CD4-positive, CD25-positive, alpha-beta regulatory T cell (primary cell): ENCODE data around the gene KCNK15. TPM values are rescaled to one million over a fixed set of nuclear protein-coding genes. Genes with fewer than 3 reads are reported as not detected.

ENCODE experiments used
- ATAC-seq, 2 donors: fragments of 150-1000 bp; cut with Tn5 transposase; one replicate each; pipeline ENCODE4 v1.10.0; 2021; ENCODE audit warnings: low read depth in 2 of 2, moderate number of reproducible peaks in 2 of 2, moderate library complexity in 1 of 2
- DNase-seq, 3 donors: peaks; one replicate each; pipeline versions ENCODE4 v3.0.0 to v3.0.0-alpha.2; 2012 to 2022; ENCODE audit warnings: mixed read lengths in 1 of 3
- H3K27ac ChIP-seq: one replicate; pipeline ENCODE4 v1.7.0; 2013; ENCODE audit warnings: mild to moderate bottlenecking, low read length; ENCODE audit not compliant: insufficient read depth, poor library complexity, severe bottlenecking
- H3K27me3 ChIP-seq: one replicate; pipeline ENCODE4 v1.7.0; 2013; ENCODE audit warnings: low read length; ENCODE audit not compliant: control insufficient read depth, insufficient read depth
- H3K36me3 ChIP-seq: one replicate; pipeline ENCODE4 v1.7.0; 2013; ENCODE audit warnings: mild to moderate bottlenecking, low read length, moderate library complexity; ENCODE audit not compliant: control insufficient read depth, insufficient read depth
- H3K4me1 ChIP-seq: 2 replicates; pipeline ENCODE4 v1.7.0; 2013; ENCODE audit warnings: mild to moderate bottlenecking, low read length; ENCODE audit not compliant: insufficient read depth, control insufficient read depth, poor library complexity, severe bottlenecking
- H3K4me3 ChIP-seq: one replicate; pipeline ENCODE4 v1.7.0; 2013; ENCODE audit warnings: low read depth, mild to moderate bottlenecking, low read length, moderate library complexity
- H3K9me3 ChIP-seq, 2 experiments: 1 replicate in 1 of 2; 2 replicates in 1 of 2; pipeline ENCODE4 v1.7.0; 2013; ENCODE audit warnings: low read length in 2 of 2, mild to moderate bottlenecking in 1 of 2, moderate library complexity in 1 of 2; ENCODE audit not compliant: control insufficient read depth in 2 of 2
- H3K27ac Mint-ChIP-seq, 3 donors: one replicate each; pipeline ENCODE4 v1.8.0; 2020 to 2022; ENCODE audit warnings: mild to moderate bottlenecking in 3 of 3, mixed read lengths in 3 of 3, moderate library complexity in 2 of 3
- H3K27me3 Mint-ChIP-seq: one replicate; pipeline ENCODE4 v1.8.0; 2022; ENCODE audit warnings: mild to moderate bottlenecking, mixed read lengths
- H3K36me3 Mint-ChIP-seq: one replicate; pipeline ENCODE4 v1.8.0; 2020; ENCODE audit warnings: mixed read lengths
- H3K4me1 Mint-ChIP-seq, 4 donors: one replicate each; pipeline ENCODE4 v1.8.0; 2020 to 2022; ENCODE audit warnings: mixed read lengths in 4 of 4, mild to moderate bottlenecking in 1 of 4
- H3K4me3 Mint-ChIP-seq, 4 donors: one replicate each; pipeline ENCODE4 v1.8.0; 2020 to 2022; ENCODE audit warnings: mild to moderate bottlenecking in 4 of 4, mixed read lengths in 4 of 4, moderate library complexity in 3 of 4
- H3K9me3 Mint-ChIP-seq, 7 donors: one replicate each; pipeline ENCODE4 v1.8.0; 2020 to 2022; ENCODE audit warnings: mixed read lengths in 7 of 7, mild to moderate bottlenecking in 3 of 7, moderate library complexity in 2 of 7
- polyA plus RNA-seq, 4 donors: library from polyadenylated mRNA; unstranded; fragments of 300-500 nt; fragmentation: Illumina TruSeq; gene quantifications; one replicate each; pipeline ENCODE4 v1.2.3, GENCODE V29; 2021
- total RNA-seq: library from RNA; stranded (reverse); gene quantifications from one replicate; pipeline ENCODE4 v1.2.3, GENCODE V29; 2022

Gene KCNK15
- total and polyA plus RNA-seq, 5 donors from 2014 or later: not detected

GRCh38 chr20:44724423-44725091, 21.1 kb upstream of the KCNK15 start:
- H3K4me3 ChIP-seq: no peak overlapping the region
- no peaks in the 10 kb centered on the region for H3K27me3 ChIP-seq
- H3K27me3 Mint-ChIP-seq: peaks cover 17% of the 10 kb centered on the region
- H3K9me3 Mint-ChIP-seq: peaks cover 0 to 2% (median 0%) of the 10 kb centered on the region in 7 donors
- H3K4me1 Mint-ChIP-seq: no peaks in the 10 kb centered on the region
- ATAC-seq (no peak), DNase-seq (no peak)
- no peak overlapping the region for H3K4me3 Mint-ChIP-seq
- no peaks in the 10 kb centered on the region for H3K36me3 ChIP-seq
- H3K4me1 ChIP-seq: no peaks in the 10 kb centered on the region
- H3K9me3 ChIP-seq: no peaks in the 10 kb centered on the region
- no peak overlapping the region for H3K27ac Mint-ChIP-seq
- H3K36me3 Mint-ChIP-seq: no peaks in the 10 kb centered on the region
- no peak overlapping the region for H3K27ac ChIP-seq

GRCh38 chr20:44725837-44726236, 19.8 kb upstream of the KCNK15 start:
- H3K27ac ChIP-seq: no peak overlapping the region
- Mint-ChIP-seq H3K27ac (no peak overlapping the region), H3K9me3 (peaks cover 0 to 2% (median 0%) of the 10 kb centered on the region in 7 donors), H3K4me3 (no peak overlapping the region), H3K27me3 (peaks cover 13% of the 10 kb centered on the region), H3K36me3 (no peaks in the 10 kb centered on the region), H3K4me1 (no peaks in the 10 kb centered on the region)
- DNase-seq (no peak), ATAC-seq (no peak)
- no peaks in the 10 kb centered on the region for H3K4me1 ChIP-seq
- H3K4me3 ChIP-seq: no peak overlapping the region
- no peaks in the 10 kb centered on the region for H3K9me3 ChIP-seq
- H3K27me3 ChIP-seq: no peaks in the 10 kb centered on the region
- H3K36me3 ChIP-seq: no peaks in the 10 kb centered on the region

GRCh38 chr20:44727039-44727438, 18.6 kb upstream of the KCNK15 start:
- Mint-ChIP-seq H3K27me3 (peaks cover 9% of the 10 kb centered on the region), H3K4me1 (no peaks in the 10 kb centered on the region), H3K36me3 (no peaks in the 10 kb centered on the region), H3K9me3 (peaks cover 0 to 2% (median 0%) of the 10 kb centered on the region in 7 donors), H3K27ac (no peak overlapping the region), H3K4me3 (no peak overlapping the region)
- Histone ChIP-seq H3K36me3 (no peaks in the 10 kb centered on the region), H3K4me1 (no peaks in the 10 kb centered on the region), H3K4me3 (no peak overlapping the region), H3K9me3 (no peaks in the 10 kb centered on the region), H3K27me3 (no peaks in the 10 kb centered on the region), H3K27ac (no peak overlapping the region)
- DNase-seq (no peak), ATAC-seq (no peak)

- Mint-ChIP-seq H3K27me3 (peaks cover 7% of the 10 kb centered on the region), H3K9me3 (peaks cover 0 to 2% (median 0%) of the 10 kb centered on the region in 7 donors), H3K4me3 (no peak overlapping the region), H3K27ac (no peak overlapping the region), H3K36me3 (no peaks in the 10 kb centered on the region), H3K4me1 (no peaks in the 10 kb centered on the region)
- DNase-seq: no peak
- no peak overlapping the region for H3K27ac ChIP-seq
- H3K4me3 ChIP-seq: no peak overlapping the region
- H3K9me3 ChIP-seq: no peaks in the 10 kb centered on the region
- H3K27me3 ChIP-seq: no peaks in the 10 kb centered on the region
- no peak for ATAC-seq
- no peaks in the 10 kb centered on the region for H3K36me3 ChIP-seq
- H3K4me1 ChIP-seq: no peaks in the 10 kb centered on the region
These were observed 18.0 kb upstream of the KCNK15 start for GRCh38 chr20:44727651-44728050.

GRCh38 chr20:44728801-44729443, 16.7 kb upstream of the KCNK15 start:
- H3K4me3 Mint-ChIP-seq: no peak overlapping the region
- peaks cover 0 to 2% (median 0%) of the 10 kb centered on the region in 7 donors for H3K9me3 Mint-ChIP-seq
- H3K36me3 Mint-ChIP-seq: no peaks in the 10 kb centered on the region
- Histone ChIP-seq H3K9me3 (no peaks in the 10 kb centered on the region), H3K4me3 (no peak overlapping the region), H3K27ac (no peak overlapping the region), H3K4me1 (no peaks in the 10 kb centered on the region), H3K27me3 (no peaks in the 10 kb centered on the region), H3K36me3 (no peaks in the 10 kb centered on the region)
- H3K27me3 Mint-ChIP-seq: peaks cover 4% of the 10 kb centered on the region
- ATAC-seq: no peak
- no peak overlapping the region for H3K27ac Mint-ChIP-seq
- DNase-seq: no peak
- peaks cover 0 to 4% (median 2%) of the 10 kb centered on the region in 4 donors for H3K4me1 Mint-ChIP-seq

- no peak for DNase-seq
- H3K36me3 Mint-ChIP-seq: no peaks in the 10 kb centered on the region
- H3K27me3 Mint-ChIP-seq: peaks cover 4% of the 10 kb centered on the region
- no peak overlapping the region for H3K27ac Mint-ChIP-seq
- H3K9me3 ChIP-seq: no peaks in the 10 kb centered on the region
- H3K4me1 ChIP-seq: no peaks in the 10 kb centered on the region
- peaks cover 0 to 1% (median 0%) of the 10 kb centered on the region in 7 donors for H3K9me3 Mint-ChIP-seq
- no peaks in the 10 kb centered on the region for H3K27me3 ChIP-seq
- H3K4me3 Mint-ChIP-seq: no peak overlapping the region
- no peaks in the 10 kb centered on the region for H3K36me3 ChIP-seq
- no peak overlapping the region for H3K27ac ChIP-seq
- ATAC-seq: no peak
- H3K4me3 ChIP-seq: no peak overlapping the region
- H3K4me1 Mint-ChIP-seq: peaks cover 0 to 4% (median 2%) of the 10 kb centered on the region in 4 donors
These were observed 15.2 kb upstream of the KCNK15 start for GRCh38 chr20:44730441-44730840.

- H3K4me3 ChIP-seq: no peak overlapping the region
- Mint-ChIP-seq H3K27ac (peak overlapping the region in 1 of 3 donors; percentile 71), H3K9me3 (peaks cover 0 to 2% (median 0%) of the 10 kb centered on the region in 7 donors), H3K4me1 (peaks cover 0 to 11% (median 3%) of the 10 kb centered on the region in 4 donors), H3K27me3 (peaks cover 4% of the 10 kb centered on the region), H3K4me3 (no peak overlapping the region), H3K36me3 (no peaks in the 10 kb centered on the region)
- no peaks in the 10 kb centered on the region for H3K4me1 ChIP-seq
- H3K27ac ChIP-seq: no peak overlapping the region
- no peak for ATAC-seq
- DNase-seq: no peak
- H3K36me3 ChIP-seq: no peaks in the 10 kb centered on the region
- no peaks in the 10 kb centered on the region for H3K27me3 ChIP-seq
- H3K9me3 ChIP-seq: peaks cover 0 to 2% of the 10 kb centered on the region in 2 experiments
These were observed 14.0 kb upstream of the KCNK15 start for GRCh38 chr20:44731657-44732056.

GRCh38 chr20:44732327-44732726, 13.3 kb upstream of the KCNK15 start:
- Mint-ChIP-seq H3K9me3 (peaks cover 0 to 5% (median 0%) of the 10 kb centered on the region in 7 donors), H3K4me1 (peaks cover 0 to 14% (median 4%) of the 10 kb centered on the region in 4 donors), H3K4me3 (no peak overlapping the region), H3K27me3 (peaks cover 4% of the 10 kb centered on the region), H3K27ac (peak overlapping the region in 1 of 3 donors; percentile 36), H3K36me3 (no peaks in the 10 kb centered on the region)
- H3K4me3 ChIP-seq: no peak overlapping the region
- no peak for ATAC-seq
- H3K27me3 ChIP-seq: no peaks in the 10 kb centered on the region
- peaks cover 0 to 6% of the 10 kb centered on the region in 2 experiments for H3K9me3 ChIP-seq
- no peaks in the 10 kb centered on the region for H3K36me3 ChIP-seq
- H3K27ac ChIP-seq: no peak overlapping the region
- DNase-seq: no peak
- H3K4me1 ChIP-seq: no peaks in the 10 kb centered on the region
